Left lung (tissue), 10 donors: ENCODE measurements around the gene TMEM203. TPM values are rescaled to one million over a fixed set of nuclear protein-coding genes. Genes with fewer than 3 reads are reported as not detected.

ENCODE experiments used
- ATAC-seq: fragments of 200-7000 bp; cut with Tn5 transposase; one replicate; pipeline ENCODE4 v1.9.1; 2020; ENCODE audit warnings: moderate library complexity
- DNase-seq, 4 donors: peaks; one replicate each; pipeline ENCODE4 v3.0.0-alpha.2; 2013 to 2020
- H3K27ac ChIP-seq, 2 donors: fragments of 200-600 bp; sonication (generic) in 1 of 2; one replicate each; pipeline versions ENCODE4 v1.5.0 to v1.8.0; 2020 to 2021
- H3K27me3 ChIP-seq, 2 donors: fragments of 200-600 bp; sonication (generic) in 1 of 2; one replicate each; pipeline versions ENCODE4 v1.5.0 to v1.8.0; 2020 to 2021
- H3K36me3 ChIP-seq, 2 donors: fragments of 200-600 bp; sonication (generic) in 1 of 2; one replicate each; pipeline versions ENCODE4 v1.5.0 to v1.8.0; 2020 to 2021
- H3K4me1 ChIP-seq, 2 donors: fragments of 200-600 bp; one replicate each; pipeline ENCODE4 v1.8.0; 2021
- H3K4me3 ChIP-seq, 2 donors: fragments of 200-600 bp; sonication (generic) in 1 of 2; one replicate each; pipeline versions ENCODE4 v1.5.0 to v1.8.0; 2020 to 2021; ENCODE audit warnings: mild to moderate bottlenecking in 1 of 2
- H3K9me3 ChIP-seq, 2 donors: fragments of 200-600 bp; sonication (generic) in 1 of 2; one replicate each; pipeline versions ENCODE4 v1.5.0 to v1.8.0; 2020 to 2021
- intact Hi-C, 2 donors: fragments of 100-400 bp; cut with DNase I; formaldehyde crosslinking; loops; one replicate each; pipeline versions ENCODE4 v1.11.2 to v1.14.2; 2022
- polyA plus RNA-seq, 6 donors: library from polyadenylated mRNA; unstranded; fragments of 120-200 nt; gene quantifications; one replicate each; pipeline ENCODE4 v1.2.1, GENCODE V29; 2013; ENCODE audit not compliant: insufficient read length in 6 of 6
- total RNA-seq, 2 donors: library from RNA; stranded (reverse); fragmentation: NEBNext Ultra II Directional; extraction: Animal tissue kit (Norgen Biotek cat#: 25700); gene quantifications; one replicate each; pipeline ENCODE4 v1.2.1, GENCODE V29; 2021
- TF ChIP-seq, protein P1 (sequence below), 2 donors: fragments of 200-600 bp; sonication (generic) in 1 of 2; IDR thresholded peaks; one replicate each; pipeline versions ENCODE4 v1.5.0 to v1.8.0; 2021; ENCODE audit warnings: antibody characterized with exemption in 2 of 2
- donor health status: DM: no; HTN: yes; CAD: no.
- donor health status: DM: no; HTN: no; CAD: no.

The TMEM203 gene
- total and polyA plus RNA-seq, 8 donors, result 30.4 to 37.8 (median 31.8) TPM

DNA sequence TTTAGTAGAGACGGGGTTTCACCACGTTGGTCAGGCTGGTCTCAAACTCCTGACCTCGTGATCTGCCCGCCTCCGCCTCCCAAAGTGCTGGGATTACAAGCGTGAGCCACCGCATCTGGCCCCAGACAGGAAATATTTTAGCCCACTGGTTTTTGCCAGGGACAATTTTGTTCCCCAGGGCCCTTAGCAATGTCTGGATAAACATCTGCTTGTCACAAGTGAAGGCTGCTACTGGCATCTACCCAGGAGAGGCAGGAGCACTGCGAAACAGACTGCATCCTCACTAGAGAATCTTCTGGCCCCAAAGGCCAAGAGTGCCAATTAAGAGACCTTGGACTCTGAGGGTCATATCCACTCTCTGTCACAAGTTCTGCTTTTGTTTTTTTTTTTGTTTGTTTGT lies 2.5 kb downstream of the TMEM203 start:
- Histone ChIP-seq H3K27ac (no peak overlapping the region), H3K9me3 (no peaks in the 10 kb centered on the region), H3K27me3 (peaks cover 0 to 5% of the 10 kb centered on the region in 2 donors), H3K4me3 (no peak overlapping the region), H3K4me1 (peaks cover 33 to 81% of the 10 kb centered on the region in 2 donors), H3K36me3 (peaks cover 0 to 6% of the 10 kb centered on the region in 2 donors)
- TF ChIP-seq, protein P1, sequence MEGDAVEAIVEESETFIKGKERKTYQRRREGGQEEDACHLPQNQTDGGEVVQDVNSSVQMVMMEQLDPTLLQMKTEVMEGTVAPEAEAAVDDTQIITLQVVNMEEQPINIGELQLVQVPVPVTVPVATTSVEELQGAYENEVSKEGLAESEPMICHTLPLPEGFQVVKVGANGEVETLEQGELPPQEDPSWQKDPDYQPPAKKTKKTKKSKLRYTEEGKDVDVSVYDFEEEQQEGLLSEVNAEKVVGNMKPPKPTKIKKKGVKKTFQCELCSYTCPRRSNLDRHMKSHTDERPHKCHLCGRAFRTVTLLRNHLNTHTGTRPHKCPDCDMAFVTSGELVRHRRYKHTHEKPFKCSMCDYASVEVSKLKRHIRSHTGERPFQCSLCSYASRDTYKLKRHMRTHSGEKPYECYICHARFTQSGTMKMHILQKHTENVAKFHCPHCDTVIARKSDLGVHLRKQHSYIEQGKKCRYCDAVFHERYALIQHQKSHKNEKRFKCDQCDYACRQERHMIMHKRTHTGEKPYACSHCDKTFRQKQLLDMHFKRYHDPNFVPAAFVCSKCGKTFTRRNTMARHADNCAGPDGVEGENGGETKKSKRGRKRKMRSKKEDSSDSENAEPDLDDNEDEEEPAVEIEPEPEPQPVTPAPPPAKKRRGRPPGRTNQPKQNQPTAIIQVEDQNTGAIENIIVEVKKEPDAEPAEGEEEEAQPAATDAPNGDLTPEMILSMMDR (IDR thresholded peaks at IDR 0.05), result no peak
- DNase-seq, result no peak
- intact Hi-C loops, result no loop called here
- no peak for ATAC-seq

DNA sequence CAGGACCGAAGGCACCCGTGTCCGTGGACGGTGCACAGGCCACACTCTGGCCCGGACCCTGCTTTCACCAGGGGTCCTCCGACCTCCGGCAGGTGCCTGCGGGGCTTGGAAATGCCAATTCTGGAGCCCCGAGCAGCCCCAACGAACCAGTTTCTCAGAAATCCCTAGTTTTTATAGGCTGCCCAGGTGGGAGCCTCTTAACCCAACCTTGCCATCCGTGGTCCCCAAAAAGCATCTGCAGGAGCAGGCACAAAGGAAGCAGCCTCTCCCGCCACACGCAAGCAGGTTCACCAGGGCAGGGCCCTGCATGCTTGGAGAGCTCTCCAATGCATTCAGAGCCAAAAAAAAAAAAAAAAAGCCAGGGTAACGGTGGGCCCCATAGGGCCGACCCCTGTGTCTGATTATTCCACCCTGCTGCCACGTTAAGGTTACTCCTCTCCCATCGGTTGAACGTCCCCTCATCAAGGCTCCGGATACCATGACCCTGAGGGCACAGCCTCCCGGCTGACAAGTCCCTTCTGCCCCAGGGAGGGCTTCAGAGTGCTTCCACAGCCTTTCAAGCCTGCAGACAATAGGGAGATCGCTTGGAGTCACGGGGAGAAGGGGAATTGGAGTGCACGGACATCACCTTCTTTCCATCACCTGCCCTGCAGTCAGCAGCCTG lies 4.1 kb downstream of the TMEM203 start:
- peak overlapping the region; percentile 55 to 74 for H3K4me3 ChIP-seq
- ATAC-seq (no peak), DNase-seq (no peak)
- peaks cover 0 to 5% of the 10 kb centered on the region in 2 donors for H3K27me3 ChIP-seq
- TF ChIP-seq, protein P1 (IDR thresholded peaks at IDR 0.05), result no peak
- no peaks in the 10 kb centered on the region for H3K36me3 ChIP-seq
- H3K4me1 ChIP-seq, result peaks cover 30 to 80% of the 10 kb centered on the region in 2 donors
- H3K9me3 ChIP-seq, result no peaks in the 10 kb centered on the region
- intact Hi-C loops, result no loop called here
- H3K27ac ChIP-seq, result peak overlapping the region; percentile 82 to 92

- TF ChIP-seq, protein P1 (IDR thresholded peaks at IDR 0.05), result no peak
- DNase-seq, result peak; percentile 97 to 99 (median 98)
- no peaks in the 10 kb centered on the region for H3K36me3 ChIP-seq
- H3K4me1 ChIP-seq, result peaks cover 25 to 74% of the 10 kb centered on the region in 2 donors
- peak within 1 kb of the TSS; percentile 55 to 74 for H3K4me3 ChIP-seq
- peak within 1 kb of the TSS; percentile 82 to 92 for H3K27ac ChIP-seq
- H3K27me3 ChIP-seq, result peaks cover 0 to 5% of the 10 kb centered on the region in 2 donors
- no peaks in the 10 kb centered on the region for H3K9me3 ChIP-seq
- intact Hi-C loops, result no loop called here
- ATAC-seq, result peak; percentile 95
These were observed 4.9 kb downstream of the TMEM203 start, which contains the start of gene TPRN for GRCh38 chr9:137200311-137201204. Gene TPRN (minus strand): TSS chr9:137200741. CDS start chr9:137200711, 30 bp downstream.

- H3K4me3 ChIP-seq, result peak overlapping the region; percentile 41 to 55
- ATAC-seq (no peak), DNase-seq (no peak)
- peaks cover 0 to 5% of the 10 kb centered on the region in 2 donors for H3K27me3 ChIP-seq
- TF ChIP-seq, protein P1 (IDR thresholded peaks at IDR 0.05), result no peak
- no peaks in the 10 kb centered on the region for H3K9me3 ChIP-seq
- H3K27ac ChIP-seq, result peak overlapping the region in 1 of 2 donors; percentile 31
- no peaks in the 10 kb centered on the region for H3K36me3 ChIP-seq
- H3K4me1 ChIP-seq, result peaks cover 21 to 75% of the 10 kb centered on the region in 2 donors
- intact Hi-C loops, result no loop called here
These were observed 5.9 kb downstream of the TMEM203 start for GRCh38 chr9:137199411-137200121.
